ENCODE results near the gene OR6X1. TPM values are rescaled to one million over a fixed set of nuclear protein-coding genes. Genes with fewer than 3 reads are reported as not detected.

The OR6X1 gene
- total RNA-seq, 1 experiment from 2014 or later: not detected

DNA sequence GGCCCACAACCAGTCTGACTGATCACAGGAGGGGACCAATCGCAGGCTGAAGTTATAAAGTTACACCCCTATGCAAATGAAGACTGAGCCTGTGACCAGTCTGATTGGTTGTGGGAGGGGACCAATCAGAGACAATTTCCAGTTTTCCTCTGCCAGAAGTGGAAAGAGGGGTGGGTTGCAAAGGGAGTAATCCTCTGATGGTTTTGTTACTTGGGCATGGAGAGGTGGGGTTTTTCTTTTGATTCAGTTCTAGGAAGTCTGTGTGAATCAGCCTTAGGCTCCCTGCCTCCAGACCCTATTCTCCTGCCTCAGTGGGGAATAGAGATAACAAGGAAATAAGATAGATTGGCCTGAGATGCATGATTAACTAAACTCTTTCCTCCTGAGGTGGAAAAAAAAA lies 41.9 kb upstream of the OR6X1 start:
- Histone ChIP-seq H3K4me1 (ENCODE audit: low read length) (no peaks in the 10 kb centered on the region), H3K9me2 (replicated peaks; ENCODE audit: insufficient read depth, low read length) (no peaks in the 10 kb centered on the region), H3K4me3 (ENCODE audit: low read length) (no peak overlapping the region), H3K79me2 (ENCODE audit: low read length) (no peaks in the 10 kb centered on the region), H3K36me3 (ENCODE audit: insufficient read depth, low read length) (no peaks in the 10 kb centered on the region), H4K20me1 (ENCODE audit: insufficient read depth, low read depth, low read length) (no peaks in the 10 kb centered on the region), H3K4me2 (ENCODE audit: low read depth, low read length, poor library complexity, severe bottlenecking) (no peak overlapping the region), H3K27ac (ENCODE audit: low read length) (no peak overlapping the region), H3K9me3 (ENCODE audit: low read length) (no peaks in the 10 kb centered on the region), H3K9ac (ENCODE audit: low read length) (no peak overlapping the region), H3K27me3 (ENCODE audit: low read length) (no peaks in the 10 kb centered on the region), H2AFZ (ENCODE audit: low read length) (no peak overlapping the region)
- DNase-seq: no peak

DNA sequence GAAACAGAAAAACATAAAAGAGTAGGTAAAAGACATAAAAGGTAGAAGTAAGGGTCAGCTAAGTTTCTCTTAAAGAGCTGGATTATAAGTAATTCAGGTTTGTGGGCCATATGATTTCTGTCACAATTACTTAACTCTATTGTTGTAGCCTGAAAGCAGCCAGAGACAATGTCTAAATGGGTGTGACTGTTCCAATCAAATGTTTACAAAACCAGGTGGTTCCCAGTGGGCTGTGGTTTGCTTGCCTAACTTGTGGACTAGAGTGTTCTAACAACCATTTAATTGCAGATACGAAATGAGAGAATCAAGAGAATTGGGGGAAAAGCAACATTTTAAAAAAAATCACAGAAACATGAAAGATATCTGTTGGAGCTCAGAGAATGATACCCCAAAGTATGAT lies 29.2 kb upstream of the OR6X1 start:
- Histone ChIP-seq H2AFZ (ENCODE audit: low read length) (no peak overlapping the region), H3K9me3 (ENCODE audit: low read length) (no peaks in the 10 kb centered on the region)

DNA sequence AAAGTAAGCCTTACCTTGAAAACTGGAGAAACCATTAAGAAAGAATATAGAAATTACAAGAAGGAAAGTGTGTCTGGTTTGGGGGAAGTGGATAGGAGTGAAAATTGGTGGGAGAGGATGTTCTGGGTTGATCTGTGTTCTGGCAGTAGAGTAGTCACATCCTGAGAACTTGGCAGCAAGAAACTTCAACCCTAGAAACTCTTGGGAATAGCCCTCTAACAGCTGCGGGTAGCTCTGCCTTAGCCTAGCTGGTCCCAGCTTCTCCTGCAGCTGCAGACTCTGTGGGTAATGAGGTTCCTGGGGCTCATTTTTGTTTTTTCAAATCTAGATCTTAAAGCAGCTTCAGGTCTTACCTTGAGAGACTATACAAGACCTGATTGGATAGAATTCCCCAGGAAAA lies 24.2 kb upstream of the OR6X1 start:
- no peak for DNase-seq
- no peak overlapping the region for H3K4me2 ChIP-seq (ENCODE audit: low read depth, low read length, poor library complexity, severe bottlenecking)
- no peaks in the 10 kb centered on the region for H3K9me2 ChIP-seq (replicated peaks; ENCODE audit: insufficient read depth, low read length)
- no peaks in the 10 kb centered on the region for H3K27me3 ChIP-seq (ENCODE audit: low read length)
- H4K20me1 ChIP-seq (ENCODE audit: insufficient read depth, low read depth, low read length): no peaks in the 10 kb centered on the region
- H3K9me3 ChIP-seq (ENCODE audit: low read length): no peaks in the 10 kb centered on the region
- H3K4me1 ChIP-seq (ENCODE audit: low read length): no peaks in the 10 kb centered on the region
- no peak overlapping the region for H3K27ac ChIP-seq (ENCODE audit: low read length)
- H3K9ac ChIP-seq (ENCODE audit: low read length): no peak overlapping the region
- no peak overlapping the region for H3K4me3 ChIP-seq (ENCODE audit: low read length)
- no peaks in the 10 kb centered on the region for H3K79me2 ChIP-seq (ENCODE audit: low read length)
- no peaks in the 10 kb centered on the region for H3K36me3 ChIP-seq (ENCODE audit: insufficient read depth, low read length)
- H2AFZ ChIP-seq (ENCODE audit: low read length): no peak overlapping the region

More for the DNA sequence above, 29.2 kb upstream of the OR6X1 start:
- Histone ChIP-seq H3K79me2 (ENCODE audit: low read length) (no peaks in the 10 kb centered on the region), H3K9ac (ENCODE audit: low read length) (no peak overlapping the region), H3K9me2 (replicated peaks; ENCODE audit: insufficient read depth, low read length) (no peaks in the 10 kb centered on the region), H3K27ac (ENCODE audit: low read length) (no peak overlapping the region), H3K4me3 (ENCODE audit: low read length) (no peak overlapping the region), H3K4me2 (ENCODE audit: low read depth, low read length, poor library complexity, severe bottlenecking) (no peak overlapping the region), H3K27me3 (ENCODE audit: low read length) (no peaks in the 10 kb centered on the region), H4K20me1 (ENCODE audit: insufficient read depth, low read depth, low read length) (no peaks in the 10 kb centered on the region), H3K36me3 (ENCODE audit: insufficient read depth, low read length) (no peaks in the 10 kb centered on the region), H3K4me1 (ENCODE audit: low read length) (no peaks in the 10 kb centered on the region)
- no peak for DNase-seq

DNA sequence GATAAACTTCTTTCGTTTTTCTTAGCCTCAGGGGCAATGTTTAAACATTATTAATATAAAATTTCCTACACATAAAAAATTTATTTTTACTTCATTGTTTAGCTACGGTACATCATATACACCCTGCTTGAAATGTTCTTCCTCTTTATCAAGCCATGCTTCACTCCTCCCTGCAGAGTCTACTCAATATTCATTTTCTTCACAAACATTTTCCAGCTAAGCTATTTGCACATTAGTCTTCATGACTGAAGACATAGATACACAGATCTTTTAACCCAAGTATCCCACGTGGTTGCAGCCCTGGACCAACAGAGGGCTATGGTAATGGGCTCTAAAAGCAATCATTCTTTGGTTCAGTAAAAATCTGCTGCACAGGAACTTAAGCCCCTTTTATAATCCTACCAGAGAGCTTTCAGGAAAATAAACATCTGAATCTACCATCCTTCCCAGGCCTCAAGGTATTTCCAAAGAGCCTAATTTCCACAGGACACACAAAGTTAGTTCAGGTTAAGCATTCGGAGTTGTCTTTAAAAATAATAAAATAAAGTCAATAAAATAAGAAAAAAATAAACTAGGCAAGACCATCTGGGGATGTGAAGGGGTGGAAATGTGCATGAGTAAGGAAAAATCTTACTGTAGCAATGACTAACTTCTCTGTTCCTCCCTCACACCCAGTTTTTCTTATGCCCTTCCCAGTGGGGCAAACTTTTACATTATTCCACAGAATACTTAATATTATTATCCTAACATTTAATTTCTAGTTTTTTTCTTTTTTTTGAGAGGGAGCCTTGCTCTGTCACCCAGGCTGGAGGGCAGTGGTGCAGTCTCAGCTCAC lies 21.6 kb upstream of the OR6X1 start:
- no peaks in the 10 kb centered on the region for H3K9me2 ChIP-seq (replicated peaks; ENCODE audit: insufficient read depth, low read length)
- H3K9me3 ChIP-seq (ENCODE audit: low read length): no peaks in the 10 kb centered on the region
- no peak for DNase-seq
- H3K36me3 ChIP-seq (ENCODE audit: insufficient read depth, low read length): no peaks in the 10 kb centered on the region
- no peaks in the 10 kb centered on the region for H3K4me1 ChIP-seq (ENCODE audit: low read length)
- H3K27me3 ChIP-seq (ENCODE audit: low read length): no peaks in the 10 kb centered on the region
- H2AFZ ChIP-seq (ENCODE audit: low read length): no peak overlapping the region
- no peak overlapping the region for H3K27ac ChIP-seq (ENCODE audit: low read length)
- no peaks in the 10 kb centered on the region for H4K20me1 ChIP-seq (ENCODE audit: insufficient read depth, low read depth, low read length)
- no peaks in the 10 kb centered on the region for H3K79me2 ChIP-seq (ENCODE audit: low read length)
- no peak overlapping the region for H3K4me2 ChIP-seq (ENCODE audit: low read depth, low read length, poor library complexity, severe bottlenecking)
- no peak overlapping the region for H3K9ac ChIP-seq (ENCODE audit: low read length)
- H3K4me3 ChIP-seq (ENCODE audit: low read length): no peak overlapping the region

DNA sequence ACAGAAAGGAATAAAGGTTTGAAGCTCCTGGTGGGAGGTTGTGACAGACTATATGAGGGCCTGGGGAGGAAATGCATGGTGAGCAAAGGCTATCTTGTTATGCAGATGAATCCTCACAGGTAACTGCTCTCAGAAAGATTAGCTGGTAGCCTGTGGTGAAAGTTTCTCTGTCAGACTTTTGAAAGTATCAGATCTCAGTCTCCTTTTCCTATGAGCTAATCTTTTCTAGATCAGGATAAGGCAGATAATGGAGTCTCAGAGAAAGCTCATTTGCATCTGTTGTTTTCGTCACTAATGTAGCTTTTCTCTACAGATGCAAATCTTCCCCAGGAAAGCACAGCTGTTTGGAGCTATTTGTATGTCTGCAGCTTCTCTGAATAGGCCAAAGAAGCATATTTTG lies 21.0 kb upstream of the OR6X1 start:
- Histone ChIP-seq H4K20me1 (ENCODE audit: insufficient read depth, low read depth, low read length) (no peaks in the 10 kb centered on the region), H3K9ac (ENCODE audit: low read length) (no peak overlapping the region), H3K4me1 (ENCODE audit: low read length) (no peaks in the 10 kb centered on the region), H3K36me3 (ENCODE audit: insufficient read depth, low read length) (no peaks in the 10 kb centered on the region), H3K79me2 (ENCODE audit: low read length) (no peaks in the 10 kb centered on the region), H3K9me2 (replicated peaks; ENCODE audit: insufficient read depth, low read length) (no peaks in the 10 kb centered on the region), H3K9me3 (ENCODE audit: low read length) (no peaks in the 10 kb centered on the region), H3K27ac (ENCODE audit: low read length) (no peak overlapping the region), H3K4me2 (ENCODE audit: low read depth, low read length, poor library complexity, severe bottlenecking) (no peak overlapping the region), H3K4me3 (ENCODE audit: low read length) (no peak overlapping the region), H3K27me3 (ENCODE audit: low read length) (no peaks in the 10 kb centered on the region), H2AFZ (ENCODE audit: low read length) (no peak overlapping the region)
- no peak for DNase-seq

- H3K79me2 ChIP-seq (ENCODE audit: low read length): no peaks in the 10 kb centered on the region
- H3K4me2 ChIP-seq (ENCODE audit: low read depth, low read length, poor library complexity, severe bottlenecking): no peak overlapping the region
- H3K9ac ChIP-seq (ENCODE audit: low read length): no peak overlapping the region
- H3K4me3 ChIP-seq (ENCODE audit: low read length): no peak overlapping the region
- no peaks in the 10 kb centered on the region for H3K9me2 ChIP-seq (replicated peaks; ENCODE audit: insufficient read depth, low read length)
- no peak overlapping the region for H3K27ac ChIP-seq (ENCODE audit: low read length)
- H3K4me1 ChIP-seq (ENCODE audit: low read length): no peaks in the 10 kb centered on the region
- H3K27me3 ChIP-seq (ENCODE audit: low read length): no peaks in the 10 kb centered on the region
- H3K9me3 ChIP-seq (ENCODE audit: low read length): no peaks in the 10 kb centered on the region
- no peaks in the 10 kb centered on the region for H4K20me1 ChIP-seq (ENCODE audit: insufficient read depth, low read depth, low read length)
- no peaks in the 10 kb centered on the region for H3K36me3 ChIP-seq (ENCODE audit: insufficient read depth, low read length)
- no peak for DNase-seq
- H2AFZ ChIP-seq (ENCODE audit: low read length): no peak overlapping the region
These were observed 19.6 kb upstream of the OR6X1 start for GRCh38 chr11:123773959-123774358.

- Histone ChIP-seq H2AFZ (ENCODE audit: low read length) (no peak overlapping the region), H3K9me3 (ENCODE audit: low read length) (no peaks in the 10 kb centered on the region), H3K36me3 (ENCODE audit: insufficient read depth, low read length) (no peaks in the 10 kb centered on the region), H3K4me1 (ENCODE audit: low read length) (no peaks in the 10 kb centered on the region), H3K4me2 (ENCODE audit: low read depth, low read length, poor library complexity, severe bottlenecking) (no peak overlapping the region), H3K9me2 (replicated peaks; ENCODE audit: insufficient read depth, low read length) (no peaks in the 10 kb centered on the region), H3K27ac (ENCODE audit: low read length) (no peak overlapping the region), H3K9ac (ENCODE audit: low read length) (no peak overlapping the region), H3K79me2 (ENCODE audit: low read length) (no peaks in the 10 kb centered on the region), H3K27me3 (ENCODE audit: low read length) (no peaks in the 10 kb centered on the region), H4K20me1 (ENCODE audit: insufficient read depth, low read depth, low read length) (no peaks in the 10 kb centered on the region), H3K4me3 (ENCODE audit: low read length) (no peak overlapping the region)
- no peak for DNase-seq
These were observed 18.7 kb upstream of the OR6X1 start for GRCh38 chr11:123773026-123773425.

- no peaks in the 10 kb centered on the region for H3K79me2 ChIP-seq (ENCODE audit: low read length)
- H3K4me3 ChIP-seq (ENCODE audit: low read length): no peak overlapping the region
- H3K4me1 ChIP-seq (ENCODE audit: low read length): no peaks in the 10 kb centered on the region
- no peak overlapping the region for H3K4me2 ChIP-seq (ENCODE audit: low read depth, low read length, poor library complexity, severe bottlenecking)
- H3K36me3 ChIP-seq (ENCODE audit: insufficient read depth, low read length): no peaks in the 10 kb centered on the region
- no peaks in the 10 kb centered on the region for H3K27me3 ChIP-seq (ENCODE audit: low read length)
- no peak overlapping the region for H3K9ac ChIP-seq (ENCODE audit: low read length)
- no peaks in the 10 kb centered on the region for H3K9me3 ChIP-seq (ENCODE audit: low read length)
- H3K27ac ChIP-seq (ENCODE audit: low read length): no peak overlapping the region
- no peaks in the 10 kb centered on the region for H4K20me1 ChIP-seq (ENCODE audit: insufficient read depth, low read depth, low read length)
- H2AFZ ChIP-seq (ENCODE audit: low read length): no peak overlapping the region
- no peaks in the 10 kb centered on the region for H3K9me2 ChIP-seq (replicated peaks; ENCODE audit: insufficient read depth, low read length)
- DNase-seq: no peak
These were observed 17.3 kb upstream of the OR6X1 start for GRCh38 chr11:123771664-123772063.

Data from Karpas-422 (cell line).